Upper lobe of left lung (tissue), 4 donors: ENCODE results near the gene KRTAP4-9.

Source experiments
- POLR2A ChIP-seq, 4 donors: fragments of 450-650 bp; IDR thresholded peaks; one replicate each; pipeline ENCODE4 v1.5.1; 2016 to 2017; ENCODE audit warnings: antibody characterized with exemption in 4 of 4, mild to moderate bottlenecking in 2 of 4
- POLR2AphosphoS5 ChIP-seq, 2 donors: sonication (generic); formaldehyde crosslinking; IDR thresholded peaks; one replicate each; pipeline ENCODE4 v1.5.1; 2017; ENCODE audit warnings: antibody characterized with exemption in 2 of 2
- TF ChIP-seq, protein P1 (sequence below), 6 experiments: fragments of 450-650 bp in 4 of 6; fragments of 200-600 bp in 2 of 6; sonication (generic) in 2 of 6; IDR thresholded peaks; one replicate each; pipeline ENCODE4 v1.5.1; 2016 to 2019; ENCODE audit warnings: antibody characterized with exemption in 6 of 6

GRCh38 chr17:41065829-41066624, 39.2 kb upstream of the KRTAP4-9 start, which contains the start of gene KRTAP2-4:
- TF ChIP-seq POLR2AphosphoS5 (IDR thresholded peaks at IDR 0.05): no peak
- TF ChIP-seq, protein P1, sequence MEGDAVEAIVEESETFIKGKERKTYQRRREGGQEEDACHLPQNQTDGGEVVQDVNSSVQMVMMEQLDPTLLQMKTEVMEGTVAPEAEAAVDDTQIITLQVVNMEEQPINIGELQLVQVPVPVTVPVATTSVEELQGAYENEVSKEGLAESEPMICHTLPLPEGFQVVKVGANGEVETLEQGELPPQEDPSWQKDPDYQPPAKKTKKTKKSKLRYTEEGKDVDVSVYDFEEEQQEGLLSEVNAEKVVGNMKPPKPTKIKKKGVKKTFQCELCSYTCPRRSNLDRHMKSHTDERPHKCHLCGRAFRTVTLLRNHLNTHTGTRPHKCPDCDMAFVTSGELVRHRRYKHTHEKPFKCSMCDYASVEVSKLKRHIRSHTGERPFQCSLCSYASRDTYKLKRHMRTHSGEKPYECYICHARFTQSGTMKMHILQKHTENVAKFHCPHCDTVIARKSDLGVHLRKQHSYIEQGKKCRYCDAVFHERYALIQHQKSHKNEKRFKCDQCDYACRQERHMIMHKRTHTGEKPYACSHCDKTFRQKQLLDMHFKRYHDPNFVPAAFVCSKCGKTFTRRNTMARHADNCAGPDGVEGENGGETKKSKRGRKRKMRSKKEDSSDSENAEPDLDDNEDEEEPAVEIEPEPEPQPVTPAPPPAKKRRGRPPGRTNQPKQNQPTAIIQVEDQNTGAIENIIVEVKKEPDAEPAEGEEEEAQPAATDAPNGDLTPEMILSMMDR (IDR thresholded peaks at IDR 0.05): no peak
- no peak for TF ChIP-seq POLR2A (IDR thresholded peaks at IDR 0.05)
